GM18507 (cell line): Measurements from ENCODE around the gene LTBP2.
"Not testable (repeated sequence)": the region's sequence is repeated elsewhere in the genome, so short reads cannot be mapped to it uniquely, and the experiment has no call there.

ENCODE experiments used
- DNase-seq: peaks from one replicate; pipeline ENCODE4 v3.0.0; 2011; ENCODE audit warnings: low read depth; ENCODE audit not compliant: insufficient read length; ENCODE audit errors: extremely low spot score
- FAIRE-seq: peaks from 2 replicates; lab custom pipeline; 2011; peaks lifted over from hg19 to GRCh38; lab: Jason Lieb, UNC

LTBP2 gene

GRCh38 chr14:74541225-74541624 lies 70.8 kb downstream of the LTBP2 start:
- FAIRE-seq (no peak), DNase-seq (no peak)

DNA sequence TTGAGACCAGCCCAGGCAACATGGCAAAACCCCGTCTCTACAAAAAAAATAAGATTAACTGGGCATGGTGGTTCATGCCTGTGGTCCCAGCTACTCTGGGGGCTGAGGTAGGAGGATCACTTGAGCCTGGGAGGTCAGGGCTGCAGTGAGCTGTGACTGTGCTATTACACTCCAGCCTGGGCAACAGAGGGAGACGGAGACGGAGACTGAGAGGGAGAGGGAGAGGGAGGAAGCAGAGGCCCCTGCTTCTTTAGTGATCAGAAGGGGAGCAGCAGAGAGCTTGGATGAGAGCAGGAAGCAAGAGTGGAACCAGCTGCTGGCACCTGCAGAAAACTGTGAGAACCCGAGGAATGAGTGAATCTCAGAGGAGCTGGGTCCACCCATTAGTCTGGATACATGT lies 72.5 kb downstream of the LTBP2 start:
- no peak for FAIRE-seq
- DNase-seq, result no peak

DNA sequence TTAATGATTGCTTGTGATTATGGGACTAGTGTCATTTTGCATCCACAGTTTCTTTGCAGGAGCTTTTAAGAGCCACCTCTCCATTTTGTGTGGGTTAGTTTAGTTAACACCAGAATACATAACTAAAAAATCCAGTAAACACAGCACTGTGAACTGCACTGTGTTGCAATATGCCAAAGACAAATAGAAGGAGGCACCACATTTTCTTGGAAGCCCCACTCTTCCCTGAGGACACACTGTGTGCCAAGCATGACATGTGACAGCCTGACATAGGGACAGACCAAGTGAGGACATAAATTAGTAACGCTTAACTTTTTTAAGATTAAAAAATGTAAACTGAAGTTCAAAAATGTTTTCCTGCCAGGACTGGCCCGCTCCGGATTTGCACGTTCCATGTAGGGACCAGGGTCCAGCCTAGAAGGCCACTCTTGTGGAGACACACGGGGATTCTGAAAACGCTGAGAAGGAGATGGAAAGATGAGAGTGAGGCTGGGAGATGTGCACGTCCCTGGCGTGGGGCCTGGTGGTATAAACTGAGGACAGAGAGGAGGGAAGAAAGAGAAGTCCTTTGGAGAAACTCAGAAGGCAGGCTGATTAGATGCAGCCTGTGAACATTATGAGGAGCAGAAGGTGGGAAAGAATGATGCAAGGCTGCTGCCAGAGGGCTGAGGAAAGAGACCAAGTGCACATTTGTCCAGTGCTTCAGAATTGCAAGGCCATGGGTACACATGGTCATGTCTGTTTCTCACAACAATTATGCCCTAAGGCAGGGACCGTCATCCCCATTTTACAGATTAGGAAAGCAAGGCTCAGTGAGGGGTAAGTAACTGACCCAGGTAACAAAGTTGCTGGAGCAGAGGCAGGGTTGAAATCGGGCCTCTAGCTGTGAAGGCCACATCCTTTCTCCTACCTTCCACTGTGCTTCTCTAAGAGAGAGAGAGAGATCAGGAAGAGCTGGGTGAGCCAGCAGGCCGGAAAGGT lies 73.3 kb downstream of the LTBP2 start:
- DNase-seq, result no peak
- FAIRE-seq, result no peak

DNA sequence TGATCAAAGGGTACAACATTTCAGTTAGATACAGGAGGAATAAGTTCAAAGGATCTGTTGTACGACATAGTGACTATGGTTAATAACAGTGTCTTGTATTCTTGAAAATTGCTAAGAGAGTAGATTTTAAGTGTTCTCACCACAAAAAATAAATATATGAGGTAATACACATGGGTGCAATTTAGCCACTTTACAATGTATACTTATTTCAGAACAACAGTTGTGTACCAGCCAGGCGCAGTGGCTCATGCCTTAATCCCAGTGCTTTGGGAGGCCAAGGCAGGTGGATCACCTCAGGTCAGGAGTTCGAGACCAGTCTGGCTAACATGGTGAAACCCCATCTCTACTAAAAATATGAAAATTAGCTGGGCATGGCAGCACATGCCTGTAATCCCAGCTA lies 75.7 kb downstream of the LTBP2 start:
- FAIRE-seq, DNase-seq: not testable (repeated sequence)

- no peak for FAIRE-seq
- DNase-seq, result no peak
Measured at GRCh38 chr14:74535756-74536325, 76.2 kb downstream of the LTBP2 start.

DNA sequence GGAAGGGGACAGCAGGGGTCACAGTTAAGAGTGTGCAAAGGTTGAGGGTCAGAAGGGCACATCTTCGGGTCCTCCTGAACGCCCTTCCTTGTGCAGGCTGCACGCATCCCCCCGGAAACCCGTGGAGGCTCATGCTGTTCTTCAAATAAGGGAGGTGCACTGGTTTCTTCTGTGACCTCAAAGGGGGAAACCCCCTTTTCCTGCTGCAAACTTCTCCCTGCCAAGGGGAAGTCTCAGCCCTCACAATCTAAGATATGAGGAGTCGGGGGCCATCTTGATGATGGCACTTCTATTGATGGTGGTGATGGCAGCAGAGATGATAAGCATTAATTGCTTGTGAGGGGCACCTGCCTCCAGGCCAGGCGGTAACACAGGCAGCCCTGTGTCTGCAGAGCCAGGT lies 78.5 kb downstream of the LTBP2 start:
- no peak for DNase-seq
- FAIRE-seq, result no peak

- no peak for FAIRE-seq
- DNase-seq, result no peak
Measured at GRCh38 chr14:74532246-74532645, 79.8 kb downstream of the LTBP2 start.

- DNase-seq, result no peak
- no peak for FAIRE-seq
Measured at GRCh38 chr14:74531467-74531866, 80.6 kb downstream of the LTBP2 start.

GRCh38 chr14:74531006-74531405 lies 81.0 kb downstream of the LTBP2 start:
- FAIRE-seq (no peak), DNase-seq (no peak)

- no peak for DNase-seq
- no peak for FAIRE-seq
Measured at GRCh38 chr14:74528886-74529285, 83.2 kb downstream of the LTBP2 start.

- FAIRE-seq (no peak), DNase-seq (no peak)
Measured at GRCh38 chr14:74528406-74528805, 83.6 kb downstream of the LTBP2 start.

GRCh38 chr14:74527736-74528280 lies 84.2 kb downstream of the LTBP2 start:
- FAIRE-seq (no peak), DNase-seq (no peak)

DNA sequence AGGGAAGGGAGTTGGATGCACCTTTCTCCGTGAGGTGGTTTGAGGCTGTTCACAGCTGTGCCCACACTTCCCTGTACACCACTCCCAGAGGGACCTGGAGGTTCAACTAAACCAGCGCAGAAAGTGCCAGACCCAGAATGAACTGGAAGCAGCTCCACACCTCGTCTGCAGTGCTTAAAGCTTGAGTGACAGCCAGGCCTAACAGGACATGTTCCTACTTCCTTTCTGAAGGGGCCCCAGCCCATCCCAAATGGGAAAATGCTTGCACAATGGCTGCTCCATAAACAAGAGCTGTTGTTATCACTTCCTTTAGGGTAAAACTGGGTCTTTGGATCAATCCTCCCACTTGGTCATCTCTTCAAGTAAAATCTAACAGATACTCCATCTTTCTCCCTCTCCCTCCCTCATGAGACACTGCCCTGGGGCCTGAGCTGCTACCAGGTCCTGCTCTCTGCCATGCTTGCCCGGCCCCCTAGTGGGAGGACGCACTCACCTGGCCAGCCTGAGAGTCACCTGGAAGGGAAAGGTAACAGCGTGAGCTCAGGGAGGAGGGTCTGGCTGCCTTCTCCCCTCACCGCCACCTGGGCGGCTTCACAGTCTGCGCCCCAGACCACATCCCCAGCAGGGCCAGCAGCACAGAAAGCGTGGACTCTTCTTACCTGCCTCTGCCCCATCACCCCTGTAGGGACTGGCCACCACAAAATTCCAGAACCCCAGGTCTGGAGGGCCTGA lies 85.0 kb downstream of the LTBP2 start:
- DNase-seq, result no peak
- FAIRE-seq, result no peak

GRCh38 chr14:74525361-74525851 lies 86.6 kb downstream of the LTBP2 start:
- FAIRE-seq, result peak; percentile 39
- no peak for DNase-seq

- FAIRE-seq, result no peak
Measured at GRCh38 chr14:74524812-74525135, 87.3 kb downstream of the LTBP2 start.

DNA sequence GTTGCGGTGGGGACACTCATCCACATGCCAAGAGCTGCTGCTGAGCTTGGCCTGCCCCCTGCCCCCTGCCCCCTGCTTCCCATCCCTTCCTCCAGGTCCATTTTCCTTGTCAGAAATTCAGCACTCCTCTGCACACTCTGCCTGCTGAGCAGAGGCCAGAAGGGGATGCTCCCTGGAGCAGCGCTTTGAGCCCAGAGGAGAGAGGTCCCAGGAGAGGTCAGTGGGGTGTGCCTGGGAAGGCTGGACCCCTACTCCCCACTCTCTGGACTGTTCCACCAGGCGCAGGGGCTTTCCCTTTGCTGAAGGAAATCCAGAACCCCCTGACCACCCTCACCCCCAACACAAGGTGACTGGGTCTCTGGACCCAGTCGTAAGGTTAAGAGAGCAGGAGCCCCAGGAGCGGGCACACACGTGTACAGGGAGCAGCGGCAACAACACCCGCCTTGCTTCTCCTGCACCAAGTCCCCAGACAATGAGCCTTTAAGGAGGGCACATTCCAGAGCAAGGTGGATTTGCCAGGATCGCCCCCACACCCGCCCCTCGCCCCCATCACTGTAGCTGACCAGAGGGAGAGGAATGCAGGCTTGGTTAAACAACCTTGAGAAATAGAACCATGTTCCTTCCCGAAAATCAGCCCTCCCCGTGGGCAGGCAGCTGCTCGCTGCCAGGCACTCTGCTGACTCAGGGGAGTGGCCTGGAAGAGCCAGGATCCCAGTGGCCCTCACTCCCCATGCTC lies 87.8 kb downstream of the LTBP2 start:
- no peak for FAIRE-seq
- no peak for DNase-seq

More at GRCh38 chr14:74524812-74525135, 87.3 kb downstream of the LTBP2 start:
- no peak for DNase-seq

- DNase-seq, result no peak
- FAIRE-seq, result no peak
Measured at GRCh38 chr14:74522740-74523139, 89.3 kb downstream of the LTBP2 start.

- DNase-seq, result no peak
Measured at GRCh38 chr14:74521756-74522155, 90.3 kb downstream of the LTBP2 start.

GRCh38 chr14:74519316-74520074 lies 92.5 kb downstream of the LTBP2 start:
- FAIRE-seq, result no peak

More at GRCh38 chr14:74521756-74522155, 90.3 kb downstream of the LTBP2 start:
- no peak for FAIRE-seq

More at GRCh38 chr14:74519316-74520074, 92.5 kb downstream of the LTBP2 start:
- no peak for DNase-seq
